ENCODE data around the gene CSKMT.

DNA sequence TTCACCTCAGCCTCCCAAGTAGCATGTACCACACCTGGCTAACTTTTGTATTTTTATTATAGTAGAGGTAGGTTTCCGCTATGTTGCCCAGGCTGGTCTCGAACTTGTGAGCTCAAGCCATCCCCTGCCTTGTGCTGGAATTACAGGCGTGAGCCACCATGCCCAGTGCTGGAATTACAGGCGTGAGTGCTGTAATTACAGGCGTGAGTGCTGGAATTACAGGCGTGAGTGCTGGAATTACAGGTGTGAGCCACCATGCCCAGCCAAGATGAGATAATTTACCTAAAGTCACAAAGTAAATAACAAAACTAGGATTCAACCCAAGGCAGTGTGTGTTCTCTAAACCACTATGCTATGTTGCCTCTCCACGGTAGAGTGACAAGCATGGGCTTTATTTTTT is 17.4 kb downstream of the CSKMT start:
- TF ChIP-seq, protein P1, sequence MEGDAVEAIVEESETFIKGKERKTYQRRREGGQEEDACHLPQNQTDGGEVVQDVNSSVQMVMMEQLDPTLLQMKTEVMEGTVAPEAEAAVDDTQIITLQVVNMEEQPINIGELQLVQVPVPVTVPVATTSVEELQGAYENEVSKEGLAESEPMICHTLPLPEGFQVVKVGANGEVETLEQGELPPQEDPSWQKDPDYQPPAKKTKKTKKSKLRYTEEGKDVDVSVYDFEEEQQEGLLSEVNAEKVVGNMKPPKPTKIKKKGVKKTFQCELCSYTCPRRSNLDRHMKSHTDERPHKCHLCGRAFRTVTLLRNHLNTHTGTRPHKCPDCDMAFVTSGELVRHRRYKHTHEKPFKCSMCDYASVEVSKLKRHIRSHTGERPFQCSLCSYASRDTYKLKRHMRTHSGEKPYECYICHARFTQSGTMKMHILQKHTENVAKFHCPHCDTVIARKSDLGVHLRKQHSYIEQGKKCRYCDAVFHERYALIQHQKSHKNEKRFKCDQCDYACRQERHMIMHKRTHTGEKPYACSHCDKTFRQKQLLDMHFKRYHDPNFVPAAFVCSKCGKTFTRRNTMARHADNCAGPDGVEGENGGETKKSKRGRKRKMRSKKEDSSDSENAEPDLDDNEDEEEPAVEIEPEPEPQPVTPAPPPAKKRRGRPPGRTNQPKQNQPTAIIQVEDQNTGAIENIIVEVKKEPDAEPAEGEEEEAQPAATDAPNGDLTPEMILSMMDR (optimal IDR thresholded peaks at IDR 0.05 in 1 of 3, IDR thresholded peaks at IDR 0.05 in 1 of 3, conservative IDR thresholded peaks at IDR 0.05 in 1 of 3; ENCODE audit: extremely low read depth in 1 of 3, insufficient read depth in 2 of 3, low read length in 3 of 3): no peak
- no peak for TF ChIP-seq EZH2 (IDR thresholded peaks at IDR 0.05; ENCODE audit: low read length)

All from keratinocyte (primary cell).